Stimulated activated CD4-positive, alpha-beta T cell treated with anti-CD3 and anti-CD28 coated beads, Interleukin-15, amount 100 ng/mL, for 24 hours (primary cell): Measurements from ENCODE around the gene C2orf69.

ENCODE experiments used
- DNase-seq: peaks from one replicate; pipeline ENCODE4 v3.0.0-alpha.2; 2020

Gene C2orf69

GRCh38 chr2:199973703-199974102 is 62.6 kb downstream of the C2orf69 start:
- DNase-seq, result no peak

- no peak for DNase-seq
Observed at GRCh38 chr2:199975273-199975895, 64.3 kb downstream of the C2orf69 start.
